ENCODE measurements around the gene ABI1.

Gene ABI1

DNA sequence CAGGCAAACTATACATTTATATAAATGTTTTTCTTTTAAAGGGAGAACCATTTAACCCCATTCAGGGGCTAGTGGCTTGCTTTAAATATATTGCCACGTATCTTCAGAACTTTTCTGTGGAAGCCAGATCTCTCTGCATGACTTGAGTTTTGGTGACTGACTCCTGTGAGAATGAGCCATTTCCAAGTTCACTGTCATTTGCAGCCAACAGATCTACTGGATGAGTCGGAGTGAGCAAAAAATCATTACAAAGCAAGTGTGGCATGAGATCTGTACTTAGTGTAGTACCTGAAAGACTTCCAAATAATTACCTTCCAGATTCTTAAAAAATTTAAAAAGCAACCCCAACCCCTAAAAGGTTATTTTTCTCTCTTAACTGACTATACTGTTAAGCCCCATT lies 117.7 kb downstream of the ABI1 start:
- in situ Hi-C loops (cut with HindIII; ENCODE audit: low sequenced_read_pairs): no loop called here
- no peak for DNase-seq (ENCODE audit: low read depth, low spot score)
- no peak overlapping the region for H3K4me3 ChIP-seq (ENCODE audit: low read depth, low read length)
- TF ChIP-seq, protein P1, sequence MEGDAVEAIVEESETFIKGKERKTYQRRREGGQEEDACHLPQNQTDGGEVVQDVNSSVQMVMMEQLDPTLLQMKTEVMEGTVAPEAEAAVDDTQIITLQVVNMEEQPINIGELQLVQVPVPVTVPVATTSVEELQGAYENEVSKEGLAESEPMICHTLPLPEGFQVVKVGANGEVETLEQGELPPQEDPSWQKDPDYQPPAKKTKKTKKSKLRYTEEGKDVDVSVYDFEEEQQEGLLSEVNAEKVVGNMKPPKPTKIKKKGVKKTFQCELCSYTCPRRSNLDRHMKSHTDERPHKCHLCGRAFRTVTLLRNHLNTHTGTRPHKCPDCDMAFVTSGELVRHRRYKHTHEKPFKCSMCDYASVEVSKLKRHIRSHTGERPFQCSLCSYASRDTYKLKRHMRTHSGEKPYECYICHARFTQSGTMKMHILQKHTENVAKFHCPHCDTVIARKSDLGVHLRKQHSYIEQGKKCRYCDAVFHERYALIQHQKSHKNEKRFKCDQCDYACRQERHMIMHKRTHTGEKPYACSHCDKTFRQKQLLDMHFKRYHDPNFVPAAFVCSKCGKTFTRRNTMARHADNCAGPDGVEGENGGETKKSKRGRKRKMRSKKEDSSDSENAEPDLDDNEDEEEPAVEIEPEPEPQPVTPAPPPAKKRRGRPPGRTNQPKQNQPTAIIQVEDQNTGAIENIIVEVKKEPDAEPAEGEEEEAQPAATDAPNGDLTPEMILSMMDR (IDR thresholded peaks at IDR 0.05; ENCODE audit: low read depth, low read length): no peak

DNA sequence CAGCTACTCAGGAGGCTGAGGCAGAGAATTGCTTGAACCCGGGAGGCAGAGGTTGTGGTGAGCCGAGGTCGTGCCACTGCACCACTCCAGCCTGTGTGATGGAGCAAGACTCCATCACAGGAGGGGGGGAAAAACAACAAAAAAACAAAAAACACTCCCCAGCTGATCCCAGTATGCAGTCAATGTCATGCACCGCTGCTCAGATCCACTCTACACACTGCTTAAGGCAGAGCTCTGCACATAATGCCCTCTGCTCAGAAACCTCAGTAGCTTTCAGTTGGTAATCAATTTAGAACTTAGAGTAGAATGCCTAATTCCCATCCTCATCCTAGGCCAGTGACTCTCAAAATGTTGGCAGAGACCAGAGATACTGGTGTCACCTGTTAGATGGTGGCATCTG lies 119.4 kb downstream of the ABI1 start:
- TF ChIP-seq, protein P1 (IDR thresholded peaks at IDR 0.05; ENCODE audit: low read depth, low read length): no peak
- no peak overlapping the region for H3K4me3 ChIP-seq (ENCODE audit: low read depth, low read length)
- DNase-seq (ENCODE audit: low read depth, low spot score): no peak
- in situ Hi-C loops (cut with HindIII; ENCODE audit: low sequenced_read_pairs): no loop called here

DNA sequence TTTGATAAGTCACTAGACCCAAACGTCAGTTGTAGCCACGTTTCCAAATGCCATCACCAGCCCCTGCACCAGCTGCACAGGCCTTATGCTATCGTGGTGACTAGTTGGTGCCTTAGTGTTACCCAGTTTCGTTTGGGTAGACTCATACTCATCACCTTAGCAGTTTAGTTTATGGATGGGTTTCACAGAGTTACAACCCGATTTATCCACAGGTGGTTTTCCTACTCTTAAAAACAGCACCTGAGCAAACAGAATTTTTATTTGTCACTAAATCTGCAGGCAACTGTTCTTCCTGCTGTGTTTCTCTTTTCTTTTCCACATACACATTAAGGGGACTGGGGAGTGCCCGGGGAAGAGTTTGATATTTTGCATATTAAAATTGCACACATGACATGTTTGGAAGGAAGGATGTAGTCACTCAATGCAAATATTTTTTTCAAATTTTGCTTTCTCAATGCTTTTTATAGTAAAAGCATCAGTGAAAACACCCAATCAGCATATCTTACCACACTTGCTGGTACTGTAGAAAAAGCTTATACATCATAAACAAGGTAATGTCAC lies 121.6 kb downstream of the ABI1 start:
- no peak overlapping the region for H3K4me3 ChIP-seq (ENCODE audit: low read depth, low read length)
- DNase-seq (ENCODE audit: low read depth, low spot score): no peak
- in situ Hi-C loops (cut with HindIII; ENCODE audit: low sequenced_read_pairs): no loop called here
- TF ChIP-seq, protein P1 (IDR thresholded peaks at IDR 0.05; ENCODE audit: low read depth, low read length): no peak

DNA sequence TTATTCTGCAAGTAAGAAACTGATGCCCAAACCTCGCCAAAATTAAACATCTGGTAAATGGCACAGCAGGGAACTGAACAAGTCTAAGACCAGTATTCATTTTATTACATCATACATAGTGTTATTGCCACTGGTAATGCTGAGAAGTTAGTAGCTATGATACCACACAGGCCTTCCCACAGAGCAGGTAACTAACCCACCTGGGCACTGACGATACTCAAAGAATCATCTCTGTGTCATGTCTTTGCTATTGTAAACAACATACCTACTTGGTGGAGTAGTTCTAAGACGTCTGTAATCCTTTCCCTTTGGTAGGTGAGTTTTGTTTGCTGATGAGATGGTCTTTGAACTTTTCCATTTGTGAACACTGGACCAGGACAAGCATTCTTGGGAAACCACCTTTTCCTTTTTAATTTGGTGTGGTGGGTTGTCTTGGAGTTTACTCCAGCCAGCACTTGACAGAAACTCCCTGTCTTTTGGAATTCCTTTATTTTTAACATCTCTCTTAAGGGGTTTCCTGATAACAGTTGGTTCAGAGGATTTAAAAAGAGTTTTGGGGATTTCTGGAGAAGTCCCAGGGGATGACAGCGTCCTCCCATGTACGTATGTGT lies 122.4 kb downstream of the ABI1 start:
- DNase-seq (ENCODE audit: low read depth, low spot score): peak; percentile 23
- TF ChIP-seq, protein P1 (IDR thresholded peaks at IDR 0.05; ENCODE audit: low read depth, low read length): no peak
- in situ Hi-C loops (cut with HindIII; ENCODE audit: low sequenced_read_pairs): no loop called here
- no peak overlapping the region for H3K4me3 ChIP-seq (ENCODE audit: low read depth, low read length)

DNA sequence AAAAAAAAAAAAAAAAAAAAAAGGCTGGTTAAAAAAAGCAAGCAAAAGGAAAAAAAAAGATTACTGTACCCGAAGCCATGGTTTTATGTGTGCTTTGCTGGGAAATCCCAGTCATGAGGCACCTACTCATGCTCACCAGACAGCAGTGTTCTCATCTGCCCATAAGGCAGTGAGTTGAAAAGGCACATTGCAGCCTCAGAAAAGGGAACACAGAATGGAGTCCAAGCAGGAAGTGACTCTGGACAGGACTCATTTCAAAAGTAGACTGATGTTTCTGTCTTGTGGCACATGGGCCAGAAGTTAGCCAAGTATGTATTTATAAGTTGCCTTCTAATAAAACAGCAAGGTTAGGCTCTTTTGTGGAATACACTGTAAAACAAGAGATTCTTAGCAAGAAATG lies 123.0 kb downstream of the ABI1 start:
- TF ChIP-seq, protein P1 (IDR thresholded peaks at IDR 0.05; ENCODE audit: low read depth, low read length): no peak
- peak; percentile 43 for DNase-seq (ENCODE audit: low read depth, low spot score)
- H3K4me3 ChIP-seq (ENCODE audit: low read depth, low read length): no peak overlapping the region
- in situ Hi-C loops (cut with HindIII; ENCODE audit: low sequenced_read_pairs): no loop called here

DNA sequence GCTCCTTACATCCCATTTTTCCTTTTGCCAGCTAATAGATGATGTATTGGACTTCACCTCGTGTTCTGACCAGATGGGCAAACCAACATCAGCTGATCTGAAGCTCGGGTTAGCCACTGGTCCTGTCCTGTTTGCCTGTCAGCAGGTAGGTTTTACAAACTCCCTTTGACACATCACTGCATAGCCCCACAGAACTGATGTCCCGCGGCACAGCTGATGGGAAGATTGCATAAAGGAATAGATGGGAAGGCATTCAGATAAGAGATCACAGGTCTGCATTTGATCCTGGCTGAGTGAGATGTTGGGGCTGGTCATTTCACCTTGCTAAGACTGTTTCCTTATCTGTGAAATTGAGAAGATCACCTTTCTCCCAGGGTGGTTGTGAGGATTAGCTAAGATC lies 125.3 kb downstream of the ABI1 start:
- no peak for DNase-seq (ENCODE audit: low read depth, low spot score)
- in situ Hi-C loops (cut with HindIII; ENCODE audit: low sequenced_read_pairs): no loop called here
- H3K4me3 ChIP-seq (ENCODE audit: low read depth, low read length): no peak overlapping the region
- TF ChIP-seq, protein P1 (IDR thresholded peaks at IDR 0.05; ENCODE audit: low read depth, low read length): no peak

Measured in astrocyte of the spinal cord (primary cell).